ENCODE results near the gene COL23A1. TPM values are rescaled to one million over a fixed set of nuclear protein-coding genes. Genes with fewer than 3 reads are reported as not detected.

Gene COL23A1
- total and polyA plus RNA-seq, 2 of the 8 experiments (the other 6 are each of a cell fraction or from before 2014, with no cell fraction given): 3.1 to 4.7 TPM

DNA sequence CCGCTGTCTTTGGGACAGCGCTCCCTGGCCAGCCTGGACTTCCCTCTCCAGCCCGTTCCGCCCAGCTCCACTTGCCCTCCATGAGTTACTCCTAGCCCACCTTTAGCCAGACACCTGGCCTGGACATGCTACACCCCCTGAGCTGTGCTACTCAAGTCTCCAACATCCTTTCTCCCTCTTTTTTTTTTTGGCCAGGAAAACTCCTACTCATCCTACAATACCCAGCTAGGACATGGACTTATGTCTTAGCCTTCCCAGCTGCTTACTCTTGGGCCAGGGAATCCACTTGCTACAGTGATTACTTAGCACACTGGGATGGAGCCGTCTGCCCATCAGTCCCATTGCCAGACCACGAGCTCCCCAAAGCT lies 264.9 kb downstream of the COL23A1 start:
- no peak for TF ChIP-seq EP300 (IDR thresholded peaks at IDR 0.05; ENCODE audit: borderline replicate concordance in 1 of 2, low read depth in 2 of 2, low read length in 2 of 2)
- no peak for TF ChIP-seq HDAC2 (IDR thresholded peaks at IDR 0.05; ENCODE audit: borderline replicate concordance in 1 of 2, low read depth in 2 of 2, low read length in 2 of 2)
- no peak for TF ChIP-seq FOSL1 (IDR thresholded peaks at IDR 0.05; ENCODE audit: insufficient read depth, low read depth, low read length)
- TF ChIP-seq SIX5 (IDR thresholded peaks at IDR 0.05; ENCODE audit: low read depth, low read length): no peak
- Histone ChIP-seq H3K18ac (ENCODE audit: extremely low read depth, low read length) (no peak overlapping the region), H2BK20ac (ENCODE audit: low read length) (no peak overlapping the region), H2AFZ (ENCODE audit: low read length) (no peak overlapping the region), H2AK5ac (ENCODE audit: low read depth, low read length) (no peak overlapping the region), H4K5ac (ENCODE audit: insufficient read length, low read depth, low read length) (no peak overlapping the region), H2BK5ac (ENCODE audit: low read depth, low read length) (no peak overlapping the region), H3K27ac (ENCODE audit: low read depth, low read length) (no peak overlapping the region), H3K9me3 (ENCODE audit: insufficient read depth in 2 of 2, low read depth in 1 of 2, low read length in 1 of 2) (no peaks in the 10 kb centered on the region), H3K23ac (ENCODE audit: insufficient read length) (no peak overlapping the region), H3K79me2 (ENCODE audit: control insufficient read depth in 1 of 2, insufficient read depth in 2 of 2, low read length in 2 of 2) (no peaks in the 10 kb centered on the region), H3K14ac (ENCODE audit: insufficient read length) (no peak overlapping the region), H2BK12ac (ENCODE audit: low read depth, low read length) (no peak overlapping the region), H3K4ac (replicated peaks; ENCODE audit: insufficient read length, low read depth, low read length) (no peak overlapping the region), H4K20me1 (replicated peaks in 1 of 2; ENCODE audit: control insufficient read depth in 1 of 2, insufficient read depth in 2 of 2, low read length in 2 of 2) (peaks cover 0 to 4% of the 10 kb centered on the region in 2 experiments), H3K56ac (replicated peaks; ENCODE audit: insufficient read length, low read depth, low read length) (no peak overlapping the region), H3K4me2 (ENCODE audit: insufficient read depth in 1 of 2, low read depth in 2 of 2, low read length in 2 of 2) (no peak overlapping the region), H4K8ac (ENCODE audit: extremely low read depth, insufficient read depth, low read length) (no peak overlapping the region), H3K9ac (replicated peaks in 1 of 4; ENCODE audit: extremely low read depth in 1 of 4, low read depth in 3 of 4, low read length in 3 of 4) (no peak overlapping the region), H3K23me2 (ENCODE audit: low read depth, low read length) (no peaks in the 10 kb centered on the region), H3K79me1 (ENCODE audit: low read depth, low read length) (no peaks in the 10 kb centered on the region), H3K36me3 (ENCODE audit: control insufficient read depth in 2 of 4, insufficient read depth in 4 of 4, low read length in 3 of 4) (no peaks in the 10 kb centered on the region), H3K27me3 (replicated peaks in 1 of 4; ENCODE audit: control insufficient read depth in 3 of 4, extremely low read depth in 1 of 4, insufficient read depth in 3 of 4, low read length in 3 of 4) (no peaks in the 10 kb centered on the region), H2BK15ac (ENCODE audit: low read length) (no peak overlapping the region; the same call in 1 of the 2 replicates), H3K4me3 (ENCODE audit: extremely low read depth in 1 of 4, insufficient read depth in 2 of 4, low read depth in 3 of 4, low read length in 4 of 4) (no peak overlapping the region), H4K91ac (replicated peaks; ENCODE audit: insufficient read length, low read length) (no peak overlapping the region), H3K4me1 (replicated peaks in 1 of 4; ENCODE audit: control insufficient read depth in 3 of 4, insufficient read depth in 4 of 4, low read length in 3 of 4) (peaks cover 0 to 15% (median 7%) of the 10 kb centered on the region in 4 experiments; a peak in 4 of 7 replicates), H2BK120ac (replicated peaks; ENCODE audit: low read depth, low read length) (no peak overlapping the region)
- CTCF ChIA-PET (ENCODE audit: partially characterized antibody): interaction anchor here (1.1 to 9.5 kb wide), 5 partner anchors 16 to 265 kb away, joined by 3 to 79 read pairs (median 5); partner anchors contain the start of gene COL23A1
- FAIRE-seq: no peak
- DNase-seq (ENCODE audit: low read depth in 1 of 2, low spot score in 2 of 2): no peak
- WGBS, 2 experiments (ENCODE audit: extremely low coverage in 1 of 2, insufficient coverage in 1 of 2, insufficient read length in 1 of 2, insufficient replicate concordance in 2 of 2, low coverage in 1 of 2, low lambda C conversion rate in 2 of 2, missing lambda C conversion rate in 1 of 2): 91% methylated on average over 6 of the region's 6 CpGs; no CpG with 5 or more reads in 1 of the 2 experiments
- POLR2A ChIA-PET (ENCODE audit: partially characterized antibody): no interaction called here

Measured in H1 (cell line).